ENCODE results near the gene PCSK6. TPM values are rescaled to one million over a fixed set of nuclear protein-coding genes. Genes with fewer than 3 reads are reported as not detected.
A peak's percentile ranks its signal among the peaks of the same experiment; 100 is the strongest.

PCSK6 gene
- total and polyA plus RNA-seq, 7 donors = 2.9 to 10.3 (median 6.4) TPM

DNA sequence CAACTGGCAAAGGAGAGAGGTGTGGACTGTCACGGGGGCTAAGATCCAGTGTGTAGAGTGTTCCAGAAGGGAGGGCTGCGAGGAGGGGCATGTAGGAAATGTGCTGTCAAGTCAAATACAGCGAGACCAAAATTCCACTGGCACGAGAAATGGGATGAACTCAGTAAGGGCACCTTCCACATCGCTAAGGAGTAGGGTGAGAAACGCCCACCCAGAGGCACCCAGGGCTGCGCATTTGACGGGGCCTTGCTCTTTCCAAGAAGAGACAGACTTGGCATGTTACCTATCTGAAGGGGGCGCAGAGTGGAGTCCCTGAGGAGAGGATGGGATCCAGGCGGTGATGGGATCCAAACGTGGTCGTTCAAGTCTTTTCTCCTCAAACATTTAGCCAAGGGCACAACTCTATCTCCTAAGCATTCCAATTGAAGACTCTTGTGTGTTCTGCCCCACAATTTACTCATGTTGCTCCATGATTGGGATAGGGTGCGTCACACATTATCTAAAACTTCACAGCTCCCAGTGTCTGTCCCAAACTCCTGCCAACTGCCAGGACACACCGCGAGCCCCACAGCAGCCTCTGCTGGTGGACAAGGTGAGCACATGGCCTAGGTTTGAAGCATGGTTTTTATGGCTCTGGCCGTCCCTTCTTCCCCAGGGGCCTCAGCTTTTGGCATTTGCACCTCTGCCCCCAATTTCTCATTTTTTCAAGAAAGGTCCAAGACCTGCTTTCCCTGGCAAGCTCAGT is 219.9 kb downstream of the PCSK6 start:
- H3K4me3 ChIP-seq = no peak overlapping the region
- WGBS, 2 donors = 88 to 91% methylated on average over 16 of the region's 16 CpGs
- no peaks in the 10 kb centered on the region for H3K27me3 ChIP-seq
- TF ChIP-seq POLR2A (IDR thresholded peaks at IDR 0.05) = no peak
- TF ChIP-seq, protein P1, sequence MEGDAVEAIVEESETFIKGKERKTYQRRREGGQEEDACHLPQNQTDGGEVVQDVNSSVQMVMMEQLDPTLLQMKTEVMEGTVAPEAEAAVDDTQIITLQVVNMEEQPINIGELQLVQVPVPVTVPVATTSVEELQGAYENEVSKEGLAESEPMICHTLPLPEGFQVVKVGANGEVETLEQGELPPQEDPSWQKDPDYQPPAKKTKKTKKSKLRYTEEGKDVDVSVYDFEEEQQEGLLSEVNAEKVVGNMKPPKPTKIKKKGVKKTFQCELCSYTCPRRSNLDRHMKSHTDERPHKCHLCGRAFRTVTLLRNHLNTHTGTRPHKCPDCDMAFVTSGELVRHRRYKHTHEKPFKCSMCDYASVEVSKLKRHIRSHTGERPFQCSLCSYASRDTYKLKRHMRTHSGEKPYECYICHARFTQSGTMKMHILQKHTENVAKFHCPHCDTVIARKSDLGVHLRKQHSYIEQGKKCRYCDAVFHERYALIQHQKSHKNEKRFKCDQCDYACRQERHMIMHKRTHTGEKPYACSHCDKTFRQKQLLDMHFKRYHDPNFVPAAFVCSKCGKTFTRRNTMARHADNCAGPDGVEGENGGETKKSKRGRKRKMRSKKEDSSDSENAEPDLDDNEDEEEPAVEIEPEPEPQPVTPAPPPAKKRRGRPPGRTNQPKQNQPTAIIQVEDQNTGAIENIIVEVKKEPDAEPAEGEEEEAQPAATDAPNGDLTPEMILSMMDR (IDR thresholded peaks at IDR 0.05) = no peak
- TF ChIP-seq POLR2AphosphoS5 (IDR thresholded peaks at IDR 0.05) = no peak
- TF ChIP-seq EP300 (IDR thresholded peaks at IDR 0.05) = no peak
- intact Hi-C loops (cut with DNase I) = no loop called here
- H3K4me1 ChIP-seq = peaks cover 0 to 14% (median 5%) of the 10 kb centered on the region in 4 donors
- peaks cover 19 to 52% (median 41%) of the 10 kb centered on the region in 4 donors for H3K36me3 ChIP-seq
- no peak for DNase-seq
- no peaks in the 10 kb centered on the region for H3K9me3 ChIP-seq
- H3K27ac ChIP-seq = no peak overlapping the region

DNA sequence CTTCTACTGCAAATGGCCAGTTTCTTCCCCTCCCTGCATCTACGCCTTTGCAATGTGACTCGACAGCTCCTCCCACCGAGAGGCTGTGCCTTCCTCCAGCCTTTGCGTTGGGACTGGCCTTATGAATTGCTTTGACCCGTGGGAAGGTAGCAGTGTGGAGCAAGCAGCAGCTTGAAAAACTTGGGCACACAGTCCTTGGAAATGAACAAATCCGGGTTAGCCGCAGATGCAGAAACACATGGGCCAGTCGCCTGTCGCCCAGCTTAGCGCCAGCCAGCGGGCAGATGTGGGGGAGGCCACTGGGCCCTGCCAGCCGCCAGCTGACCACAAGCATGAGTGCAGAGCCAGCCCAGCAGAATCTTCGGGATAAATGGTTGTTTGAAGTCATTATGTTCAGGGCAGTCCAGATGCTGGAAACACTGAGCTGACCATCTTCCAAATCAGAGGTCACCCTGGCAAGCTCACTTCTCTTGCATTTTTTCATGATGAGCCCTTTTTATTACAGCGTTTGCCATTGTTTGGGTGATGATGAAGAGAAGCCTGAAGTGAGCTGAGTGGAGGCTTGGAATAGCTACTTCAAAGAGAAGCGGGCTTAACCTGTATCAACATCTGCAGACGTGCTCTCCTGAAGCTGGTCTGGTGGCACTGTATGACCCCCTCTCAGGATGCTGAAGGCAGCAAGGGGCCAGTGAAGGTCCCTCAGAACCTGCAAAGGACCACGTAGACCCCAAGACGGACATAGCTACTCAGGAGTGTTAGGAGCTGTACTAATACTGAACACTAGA is 222.0 kb downstream of the PCSK6 start:
- TF ChIP-seq POLR2AphosphoS5 (IDR thresholded peaks at IDR 0.05) = peak in 2 of 4 donors; percentile 8 to 26
- TF ChIP-seq, protein P1 (IDR thresholded peaks at IDR 0.05) = no peak
- Histone ChIP-seq H3K27me3 (no peaks in the 10 kb centered on the region), H3K4me3 (no peak overlapping the region), H3K4me1 (peaks cover 0 to 14% (median 5%) of the 10 kb centered on the region in 4 donors), H3K9me3 (no peaks in the 10 kb centered on the region), H3K27ac (peak overlapping the region; percentile 20 to 64 (median 34)), H3K36me3 (peaks cover 4 to 30% (median 23%) of the 10 kb centered on the region in 4 donors)
- 57 to 72% methylated on average over 18 of the region's 18 CpGs for WGBS, 2 donors
- intact Hi-C loops (cut with DNase I) = no loop called here
- DNase-seq = no peak

DNA sequence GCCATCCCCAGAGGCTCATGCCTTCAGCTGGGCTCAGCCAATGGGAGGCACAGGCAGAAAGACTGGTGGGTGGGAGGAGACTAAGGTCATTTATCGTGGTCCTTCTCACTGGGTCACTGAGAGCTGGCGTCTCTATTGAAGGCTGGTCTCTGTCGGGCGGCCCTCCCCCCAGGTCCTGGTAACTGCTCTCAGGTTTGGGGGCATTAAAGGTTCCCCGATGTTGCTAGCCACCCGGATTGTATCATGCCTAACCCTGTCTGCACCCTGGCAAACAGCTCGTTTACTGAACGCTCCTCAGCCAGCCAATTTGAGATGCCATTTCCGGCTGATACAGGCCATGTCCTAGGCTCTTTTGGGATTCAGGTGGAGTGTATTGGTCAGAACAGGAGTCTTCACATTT is 222.7 kb downstream of the PCSK6 start:
- Histone ChIP-seq H3K9me3 (no peaks in the 10 kb centered on the region), H3K27ac (peak overlapping the region; percentile 20 to 64 (median 34)), H3K4me3 (no peak overlapping the region), H3K4me1 (peaks cover 0 to 14% (median 5%) of the 10 kb centered on the region in 4 donors), H3K36me3 (peaks cover 0 to 23% (median 15%) of the 10 kb centered on the region in 4 donors), H3K27me3 (no peaks in the 10 kb centered on the region)
- TF ChIP-seq POLR2A (IDR thresholded peaks at IDR 0.05) (no peak), POLR2AphosphoS5 (IDR thresholded peaks at IDR 0.05) (no peak), EP300 (IDR thresholded peaks at IDR 0.05) (no peak)
- TF ChIP-seq, protein P1 (IDR thresholded peaks at IDR 0.05) = no peak
- WGBS, 2 donors = 69 to 81% methylated on average over 9 of the region's 9 CpGs
- intact Hi-C loops (cut with DNase I) = no loop called here
- no peak for DNase-seq

DNA sequence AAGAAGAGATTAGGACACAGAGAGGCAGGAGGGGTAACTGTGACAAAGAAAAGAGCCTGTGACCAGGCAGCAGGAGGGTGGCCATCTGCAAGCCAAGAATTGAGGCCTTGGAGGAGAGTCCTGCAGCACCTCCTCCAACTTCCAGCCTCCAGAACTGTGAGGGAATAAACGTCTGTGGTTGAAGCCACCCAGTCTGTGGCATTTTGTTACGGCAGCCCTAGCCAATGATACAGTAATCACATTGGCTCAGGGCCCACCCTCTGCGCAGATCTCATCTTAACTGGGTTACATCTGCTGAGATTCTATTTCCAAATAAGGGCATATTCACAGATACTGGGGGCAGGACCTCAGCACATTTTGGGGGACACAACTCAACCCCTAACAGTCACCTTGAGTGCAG is 223.5 kb downstream of the PCSK6 start:
- 58 to 66% methylated on average over 3 of the region's 3 CpGs for WGBS, 2 donors

More for the DNA sequence above, 223.5 kb downstream of the PCSK6 start:
- intact Hi-C loops (cut with DNase I) = no loop called here
- Histone ChIP-seq H3K9me3 (no peaks in the 10 kb centered on the region), H3K27me3 (no peaks in the 10 kb centered on the region), H3K36me3 (peaks cover 0 to 15% (median 8%) of the 10 kb centered on the region in 4 donors), H3K4me1 (peaks cover 0 to 14% (median 5%) of the 10 kb centered on the region in 4 donors), H3K4me3 (no peak overlapping the region), H3K27ac (peak overlapping the region in 1 of 4 donors; percentile 64)
- TF ChIP-seq EP300 (IDR thresholded peaks at IDR 0.05) = no peak
- TF ChIP-seq, protein P1 (IDR thresholded peaks at IDR 0.05) = no peak
- TF ChIP-seq POLR2A (IDR thresholded peaks at IDR 0.05) = no peak
- no peak for TF ChIP-seq POLR2AphosphoS5 (IDR thresholded peaks at IDR 0.05)
- no peak for DNase-seq

All from sigmoid colon (tissue), 7 donors.